Embryonic facial prominence (tissue), 1 donor: ENCODE measurements around the gene DDX39B.
"Not testable (repeated sequence)": the region's sequence is repeated elsewhere in the genome, so short reads cannot be mapped to it uniquely, and the experiment has no call there.

Experiments used
- DNase-seq: peaks from one replicate; pipeline ENCODE4 v3.0.0-alpha.2; 2016; ENCODE audit errors: extremely low spot score

DDX39B gene

DNA sequence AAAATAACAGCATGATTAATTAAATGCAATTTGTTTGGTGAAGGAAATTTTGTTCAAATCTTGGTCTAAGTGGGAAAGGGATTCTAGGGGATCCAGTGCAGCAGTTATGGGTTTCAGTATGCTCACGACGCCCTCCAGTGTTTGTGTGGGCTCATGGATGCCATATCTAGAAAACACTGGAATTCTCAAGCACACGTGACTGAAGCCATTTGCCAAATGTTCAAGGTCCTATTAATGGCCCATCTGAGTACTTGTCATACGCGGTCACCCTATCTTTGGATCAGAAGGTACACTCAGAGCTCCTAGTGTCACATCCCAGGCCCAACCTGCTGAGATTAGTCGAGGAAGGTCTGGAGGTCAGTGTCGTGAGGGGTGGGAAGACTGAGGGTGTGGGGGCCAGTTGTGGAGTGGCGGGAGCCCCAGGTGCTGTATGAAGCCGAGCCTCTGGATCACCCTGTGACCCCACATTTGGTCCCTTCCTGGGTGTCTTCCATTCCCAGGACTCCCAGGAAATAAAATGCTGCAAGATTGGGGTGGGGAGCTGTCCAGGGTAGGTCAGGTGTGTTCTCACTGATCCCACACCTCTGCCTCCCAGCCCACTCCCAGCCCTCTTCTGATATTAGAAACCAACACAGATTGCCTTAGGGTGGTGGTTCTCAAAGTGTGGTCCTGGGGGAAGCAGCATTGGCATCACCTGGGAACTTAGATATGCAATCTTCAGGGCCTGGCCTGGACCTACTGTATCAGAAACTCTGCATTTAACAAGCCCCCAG lies 55.6 kb downstream of the DDX39B start:
- DNase-seq, result not testable (repeated sequence)

DNA sequence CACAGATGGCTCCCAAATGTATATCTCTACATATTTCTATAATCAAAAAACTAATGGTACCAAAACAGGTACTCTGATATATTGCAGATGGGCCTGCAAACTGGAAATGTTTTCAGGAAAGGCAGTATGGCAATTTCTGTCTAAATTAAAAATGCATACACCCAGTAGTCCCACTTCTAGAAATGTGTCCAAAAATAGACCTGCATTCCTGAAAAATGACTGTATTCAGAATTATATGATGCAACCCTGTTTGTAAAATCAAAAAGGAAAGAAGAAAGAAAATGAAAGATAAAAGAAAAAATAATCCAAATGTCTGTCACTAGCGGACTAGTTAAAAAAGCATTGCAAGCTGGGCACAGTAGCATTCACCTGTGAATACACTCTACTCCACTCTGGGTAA lies 56.7 kb downstream of the DDX39B start:
- DNase-seq, result no peak

DNA sequence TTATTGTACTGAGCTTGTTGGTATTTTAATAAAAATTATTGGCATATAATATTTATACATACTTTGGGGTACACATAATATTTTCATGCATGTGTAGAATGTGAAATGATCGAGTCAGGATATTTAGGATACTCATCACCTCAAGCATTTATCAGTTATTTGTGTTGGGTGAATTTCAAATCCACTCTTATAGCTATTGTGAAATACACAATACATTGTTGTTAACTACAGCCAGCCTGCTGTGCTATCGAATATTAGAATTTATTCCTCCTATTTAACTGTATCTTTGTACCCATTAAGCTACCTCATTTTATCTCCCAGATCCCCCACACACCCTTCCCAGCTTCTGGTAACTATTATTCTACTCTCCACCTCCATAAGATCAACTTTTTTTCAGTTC lies 58.4 kb downstream of the DDX39B start:
- DNase-seq, result no peak

DNA sequence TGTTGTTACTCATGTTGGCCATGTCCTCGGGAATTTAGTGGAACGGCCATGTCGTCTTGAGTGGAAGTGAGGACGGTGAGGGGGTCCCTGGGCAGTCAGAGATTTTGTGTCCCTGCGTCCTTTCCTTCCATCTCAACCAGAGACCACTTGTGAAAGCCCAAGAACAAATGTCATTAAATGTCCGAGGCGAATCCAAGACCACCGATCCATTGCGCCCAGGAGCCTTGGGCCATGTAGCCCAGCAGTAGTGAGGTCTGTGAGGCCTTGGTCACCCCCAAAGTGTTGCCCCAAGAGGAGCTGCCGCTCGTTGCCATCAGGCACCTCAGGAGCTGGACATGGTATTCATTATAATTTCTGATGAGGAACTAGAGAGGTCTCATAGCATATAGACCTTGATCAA lies 61.2 kb downstream of the DDX39B start:
- no peak for DNase-seq
